ENCODE data around the gene ST8SIA5.
"Not testable (repeated sequence)": the region's sequence is repeated elsewhere in the genome, so short reads cannot be mapped to it uniquely, and the experiment has no call there.

ST8SIA5 gene, protein sequence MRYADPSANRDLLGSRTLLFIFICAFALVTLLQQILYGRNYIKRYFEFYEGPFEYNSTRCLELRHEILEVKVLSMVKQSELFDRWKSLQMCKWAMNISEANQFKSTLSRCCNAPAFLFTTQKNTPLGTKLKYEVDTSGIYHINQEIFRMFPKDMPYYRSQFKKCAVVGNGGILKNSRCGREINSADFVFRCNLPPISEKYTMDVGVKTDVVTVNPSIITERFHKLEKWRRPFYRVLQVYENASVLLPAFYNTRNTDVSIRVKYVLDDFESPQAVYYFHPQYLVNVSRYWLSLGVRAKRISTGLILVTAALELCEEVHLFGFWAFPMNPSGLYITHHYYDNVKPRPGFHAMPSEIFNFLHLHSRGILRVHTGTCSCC

GRCh38 chr18:46756559-46757201, at the start of gene ST8SIA5:
ST8SIA5 (minus strand) TSS chr18:46757053; CDS start chr18:46756508, 545 bp downstream.
- peak; percentile 74 for DNase-seq

DNA sequence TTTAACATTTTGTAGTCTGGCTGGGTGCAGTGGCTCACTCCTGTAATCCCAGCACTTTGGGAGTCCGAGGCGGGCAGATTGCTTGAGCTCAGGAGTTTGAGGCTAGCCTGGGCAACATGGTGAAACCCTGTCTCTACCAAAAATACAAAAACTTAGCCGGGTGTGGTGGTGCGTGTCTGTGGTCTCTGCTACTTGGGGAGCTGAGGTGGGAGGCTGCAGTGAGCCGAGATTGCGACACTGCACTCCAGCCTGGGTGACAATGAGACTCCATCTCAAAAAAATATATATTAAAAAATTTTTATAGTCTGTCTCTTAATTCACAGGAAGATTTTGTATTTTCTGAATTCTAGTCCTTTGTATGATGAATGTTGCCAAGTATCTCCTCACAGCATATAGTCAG, 39.1 kb upstream of the ST8SIA5 start:
- DNase-seq, result not testable (repeated sequence)

DNA sequence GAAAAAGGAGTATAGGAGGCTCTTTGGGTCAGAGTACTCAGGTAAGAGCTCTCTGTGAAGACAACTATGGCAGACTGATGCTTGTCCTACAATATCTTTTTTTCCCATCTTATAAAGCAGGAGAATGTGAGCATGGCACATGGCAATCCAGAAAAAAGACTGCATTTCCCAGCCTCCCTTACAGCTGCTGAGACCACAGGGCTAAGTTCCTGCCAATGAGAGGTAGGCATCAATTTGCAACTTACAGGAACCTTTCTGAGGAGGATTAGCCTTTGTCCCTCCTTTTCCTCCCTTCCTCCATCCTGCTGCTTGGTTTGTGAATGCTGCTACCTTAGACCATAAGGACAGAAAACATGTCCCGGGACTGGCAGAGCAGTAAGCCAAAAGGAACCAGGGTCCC, 37.8 kb upstream of the ST8SIA5 start:
- no peak for DNase-seq

- DNase-seq, result no peak
Measured at GRCh38 chr18:46793565-46793964, 36.7 kb upstream of the ST8SIA5 start.

DNA sequence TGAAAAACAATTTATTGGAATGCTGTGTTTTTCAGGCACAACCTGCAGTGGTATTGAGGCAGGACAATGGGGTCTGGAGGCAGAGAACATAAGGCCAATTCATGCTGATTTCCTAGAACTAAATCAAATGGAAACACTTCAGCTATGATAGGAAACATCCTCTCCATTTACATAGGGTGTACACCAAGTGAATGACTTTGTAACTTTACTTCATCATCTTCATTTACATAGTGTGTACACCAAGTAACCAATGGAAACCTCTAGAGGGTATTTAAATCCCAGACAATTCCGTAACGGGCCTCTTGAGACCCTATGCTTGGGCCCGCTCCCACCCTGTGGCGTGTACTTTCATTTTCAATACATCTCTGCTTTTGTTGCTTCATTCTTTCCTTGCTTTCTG, 32.2 kb upstream of the ST8SIA5 start:
- no peak for DNase-seq

DNA sequence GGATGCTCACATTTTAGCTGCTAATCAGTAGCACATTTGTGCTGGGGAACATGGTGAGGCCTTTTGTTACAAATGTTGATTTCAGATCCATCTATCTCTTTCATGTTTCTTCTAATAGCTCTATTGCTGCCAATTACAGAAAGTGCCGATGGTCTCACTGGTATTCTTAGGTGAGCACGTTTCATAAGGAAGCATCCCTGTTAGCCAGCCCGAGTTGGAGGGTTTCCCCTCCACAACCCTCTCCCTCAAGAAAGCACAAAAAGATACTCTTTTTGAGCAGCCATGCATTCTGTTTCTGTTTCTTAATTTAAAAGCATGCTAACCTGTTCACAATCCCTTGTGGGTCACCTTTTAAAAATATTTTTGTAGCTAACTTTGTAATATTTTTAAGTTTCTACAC, 30.8 kb upstream of the ST8SIA5 start:
- DNase-seq, result no peak

GRCh38 chr18:46772357-46772756, 15.5 kb upstream of the ST8SIA5 start:
- no peak for DNase-seq

- DNase-seq, result peak; percentile 26
Measured at GRCh38 chr18:46771141-46771540, 14.3 kb upstream of the ST8SIA5 start.

- no peak for DNase-seq
Measured at GRCh38 chr18:46770708-46771107, 13.9 kb upstream of the ST8SIA5 start.

DNA sequence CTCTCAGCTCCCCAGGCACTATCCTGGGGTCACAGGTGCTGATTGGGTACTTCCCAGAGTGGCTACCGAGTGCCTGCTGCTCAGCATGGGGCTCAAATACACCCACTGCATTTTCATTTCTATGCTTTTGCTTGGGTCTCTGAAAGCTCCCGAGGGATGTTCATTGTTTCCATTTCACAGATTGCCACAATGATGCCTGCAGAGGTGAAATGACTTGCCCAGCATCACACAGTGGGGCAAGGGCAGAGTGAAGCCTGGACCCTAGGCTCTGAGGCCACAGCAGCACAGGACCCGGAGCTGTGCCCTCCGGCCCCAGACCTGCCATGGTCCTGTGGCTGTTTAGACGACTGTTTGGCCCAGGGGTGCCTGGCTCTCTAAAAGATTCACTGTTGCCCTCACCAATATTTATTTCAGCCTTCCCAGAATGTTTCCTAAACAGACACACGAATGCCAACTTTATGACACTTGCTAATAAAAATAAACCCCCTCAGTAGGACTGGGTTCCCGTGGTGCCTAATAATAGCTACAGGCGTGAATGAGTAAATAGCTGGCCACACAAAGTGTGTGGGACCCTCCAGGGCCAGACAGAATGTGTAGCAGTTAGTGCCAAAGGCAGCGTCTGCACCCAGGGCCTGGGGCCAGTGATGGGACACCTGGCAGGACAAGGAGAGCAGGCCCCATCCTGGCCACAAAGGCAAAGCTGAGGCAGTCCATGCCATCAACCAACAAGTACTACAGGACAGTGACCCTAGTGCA, 11.5 kb upstream of the ST8SIA5 start:
- no peak for DNase-seq

GRCh38 chr18:46767217-46767616, 10.4 kb upstream of the ST8SIA5 start:
- DNase-seq, result no peak

DNA sequence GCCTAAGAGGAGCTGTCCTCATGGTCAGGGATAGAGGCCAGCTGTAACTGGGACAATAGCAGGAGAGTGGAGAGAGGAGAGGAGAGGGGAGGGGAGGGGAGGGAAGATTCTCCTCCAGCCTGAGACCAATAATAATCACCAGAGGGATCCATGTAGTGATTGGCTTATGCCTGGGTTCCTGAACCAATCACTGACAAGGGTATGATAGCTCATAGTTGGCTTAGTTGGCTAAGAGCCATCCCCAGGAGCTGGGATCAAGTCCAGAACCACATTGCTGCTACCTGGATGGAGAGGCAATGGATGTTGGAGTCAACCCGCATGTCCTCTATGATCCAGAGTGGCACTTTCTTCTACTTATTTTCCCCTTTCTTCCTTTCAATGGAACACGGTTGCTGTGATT, 7.7 kb upstream of the ST8SIA5 start:
- DNase-seq, result no peak

- DNase-seq, result peak; percentile 90
Measured at GRCh38 chr18:46761059-46761769, 4.4 kb upstream of the ST8SIA5 start.

GRCh38 chr18:46759890-46760289, 3.0 kb upstream of the ST8SIA5 start:
- peak; percentile 39 for DNase-seq

GRCh38 chr18:46756025-46756558, 761 bp downstream of the ST8SIA5 start:
- DNase-seq, result no peak

- DNase-seq, result no peak
Measured at GRCh38 chr18:46755315-46756024, 1.4 kb downstream of the ST8SIA5 start.

GRCh38 chr18:46754661-46755292, 2.1 kb downstream of the ST8SIA5 start:
- DNase-seq, result peak; percentile 38

GRCh38 chr18:46754188-46754587, 2.7 kb downstream of the ST8SIA5 start:
- DNase-seq, result no peak

DNA sequence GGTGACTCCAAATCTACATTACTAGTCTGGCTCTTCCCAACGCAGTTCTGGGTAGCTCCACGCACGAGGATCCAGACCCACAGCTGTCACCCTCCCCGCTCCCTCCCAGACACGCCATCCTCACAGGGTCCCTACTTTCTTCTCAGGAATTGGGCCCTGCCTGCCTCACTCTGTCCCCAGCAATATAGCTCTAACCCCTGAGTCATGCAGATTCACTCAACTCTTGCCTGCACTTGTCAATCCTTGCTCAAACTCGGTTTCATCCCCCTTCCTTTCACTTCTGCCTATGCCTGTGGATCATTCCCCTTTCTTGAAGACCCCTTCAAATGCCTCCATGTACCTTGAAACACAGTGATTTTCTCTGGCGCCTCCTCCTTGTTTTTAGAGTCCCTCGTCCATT, 5.0 kb downstream of the ST8SIA5 start:
- no peak for DNase-seq

GRCh38 chr18:46750626-46751025, 6.2 kb downstream of the ST8SIA5 start:
- DNase-seq, result no peak

- no peak for DNase-seq
Measured at GRCh38 chr18:46748466-46748865, 8.4 kb downstream of the ST8SIA5 start.

DNA sequence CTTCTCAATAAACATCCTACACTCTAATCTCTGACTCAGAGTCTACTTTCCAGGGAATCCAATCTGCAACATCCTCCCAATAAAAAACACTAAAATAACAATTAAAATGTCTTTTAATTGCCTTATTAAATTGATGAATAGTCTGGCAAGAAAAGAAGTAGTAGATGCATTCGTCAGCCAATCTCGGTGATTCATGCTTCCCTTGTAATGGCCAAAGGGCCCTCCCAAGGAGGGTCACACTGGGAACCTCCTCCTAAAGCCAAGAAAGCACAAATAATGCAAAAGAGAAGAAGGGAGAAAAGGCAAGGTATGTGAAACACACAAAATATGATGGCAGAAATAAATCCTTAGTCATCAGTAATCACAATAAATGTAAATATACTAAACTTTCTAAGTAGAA, 16.8 kb downstream of the ST8SIA5 start:
- no peak for DNase-seq
